Neural cell (in vitro differentiated cells): ENCODE data around the gene TXK. TPM values are rescaled to one million over a fixed set of nuclear protein-coding genes. Genes with fewer than 3 reads are reported as not detected.

Experiments
- H2AFZ ChIP-seq: fragments of 200-600, 300-800 bp; sonication (generic), shearing (Covaris generic); 2 replicates; pipeline ENCODE4 v1.6.0; 2014; ENCODE audit warnings: low read depth, mild to moderate bottlenecking, antibody characterized with exemption, low read length, moderate library complexity
- H3F3A ChIP-seq: fragments of 200-600 bp; shearing (Covaris generic); 2 replicates; pipeline ENCODE4 v1.6.1; 2016; ENCODE audit warnings: mild to moderate bottlenecking, moderate library complexity, mixed read lengths, antibody characterized with exemption, low read length; ENCODE audit not compliant: insufficient read depth, poor library complexity, severe bottlenecking
- H3K27ac ChIP-seq: fragments of 200-600, 300-800 bp; sonication (generic), shearing (Covaris generic); 2 replicates; pipeline ENCODE4 v1.5.1; 2014; ENCODE audit warnings: mild to moderate bottlenecking, low read length, moderate library complexity
- H3K27me3 ChIP-seq: fragments of 300-800, 200-600 bp; sonication (generic), shearing (Covaris generic); 2 replicates; pipeline ENCODE4 v1.6.0; 2014; ENCODE audit warnings: mild to moderate bottlenecking, low read depth, low read length, moderate library complexity; ENCODE audit not compliant: insufficient read depth
- H3K36me3 ChIP-seq: fragments of 300-800, 200-600 bp; sonication (generic), shearing (Covaris generic); 2 replicates; pipeline ENCODE4 v1.5.1; 2014; ENCODE audit warnings: mild to moderate bottlenecking, antibody characterized with exemption, low read length, moderate library complexity; ENCODE audit not compliant: insufficient read depth
- H3K4me2 ChIP-seq: fragments of 300-800, 200-600 bp; sonication (generic), shearing (Covaris generic); 2 replicates; pipeline ENCODE4 v1.6.0; 2014; ENCODE audit warnings: mild to moderate bottlenecking, low read length
- H3K4me3 ChIP-seq: fragments of 300-800, 200-600 bp; sonication (generic), shearing (Covaris generic); 2 replicates; pipeline ENCODE4 v1.5.1; 2014; ENCODE audit warnings: mild to moderate bottlenecking, low read length, moderate library complexity
- H3K79me2 ChIP-seq: fragments of 200-600 bp; shearing (Covaris generic); replicated peaks from 2 replicates; pipeline ENCODE4 v1.6.0; 2014; ENCODE audit warnings: mild to moderate bottlenecking, low read length, moderate library complexity; ENCODE audit not compliant: insufficient read depth
- H3K9ac ChIP-seq: fragments of 300-800, 200-600 bp; sonication (generic), shearing (Covaris generic); 2 replicates; pipeline ENCODE4 v1.6.1; 2016; ENCODE audit warnings: mild to moderate bottlenecking, low read length, mixed read lengths
- H3K9me2 ChIP-seq: fragments of 200-600 bp; shearing (Covaris generic); 2 replicates; pipeline ENCODE4 v1.6.1; 2016; ENCODE audit warnings: mild to moderate bottlenecking, low read length, mixed read lengths; ENCODE audit not compliant: insufficient read depth
- H3K9me3 ChIP-seq: fragments of 200-600, 300-800 bp; sonication (generic), shearing (Covaris generic); 2 replicates; pipeline ENCODE4 v1.6.1; 2016; ENCODE audit warnings: mild to moderate bottlenecking, mixed run types, low read length, moderate library complexity, mixed read lengths
- H4K20me1 ChIP-seq: fragments of 200-600 bp; shearing (Covaris generic); 2 replicates; pipeline ENCODE4 v1.6.1; 2016; ENCODE audit warnings: mild to moderate bottlenecking, mixed run types; ENCODE audit not compliant: insufficient read depth
- EP300 ChIP-seq: fragments of 450-650 bp; conservative IDR thresholded peaks from 2 replicates; pipeline ENCODE4 v1.6.1; 2014; ENCODE audit warnings: antibody characterized with exemption, mild to moderate bottlenecking, moderate library complexity; ENCODE audit not compliant: poor library complexity, severe bottlenecking
- EZH2 ChIP-seq: fragments of 200-600, 300-800 bp; shearing (Covaris generic), sonication (generic); IDR thresholded peaks from 2 replicates; pipeline ENCODE4 v1.6.1; 2014; ENCODE audit warnings: antibody characterized with exemption, low read length, borderline replicate concordance, mild to moderate bottlenecking; ENCODE audit not compliant: insufficient read depth, poor library complexity, severe bottlenecking
- MXI1 ChIP-seq: fragments of 450-650 bp; conservative IDR thresholded peaks from 2 replicates; pipeline ENCODE4 v1.6.1; 2014; ENCODE audit warnings: antibody characterized with exemption, mild to moderate bottlenecking; ENCODE audit not compliant: poor library complexity, severe bottlenecking
- POLR2AphosphoS5 ChIP-seq: IDR thresholded peaks from 2 replicates; pipeline ENCODE4 v1.6.1; 2012
- RAD21 ChIP-seq: fragments of 450-650 bp; conservative IDR thresholded peaks from 2 replicates; pipeline ENCODE4 v1.6.1; 2014; ENCODE audit warnings: antibody characterized with exemption, mild to moderate bottlenecking, moderate library complexity
- SMC3 ChIP-seq: fragments of 450-650 bp; conservative IDR thresholded peaks from 2 replicates; pipeline ENCODE4 v1.6.1; 2014; ENCODE audit warnings: antibody characterized with exemption, mild to moderate bottlenecking, moderate library complexity; ENCODE audit not compliant: poor library complexity
- TAF1 ChIP-seq: IDR thresholded peaks from 2 replicates; pipeline ENCODE4 v1.6.1; 2012; ENCODE audit warnings: low read depth
- polyA plus RNA-seq: library from polyadenylated mRNA; depleted of rRNA; stranded (reverse); fragments of >200 nt; gene quantifications from 2 replicates; pipeline ENCODE4 v1.2.3, GENCODE V29; 2014
- TF ChIP-seq, protein P1 (sequence below): IDR thresholded peaks from 2 replicates; pipeline ENCODE4 v1.6.1; 2012; ENCODE audit warnings: borderline replicate concordance
- TF ChIP-seq, protein P2 (sequence below): fragments of 450-650 bp; IDR thresholded peaks from 2 replicates; pipeline ENCODE4 v1.5.1; 2014; ENCODE audit warnings: antibody characterized with exemption, mild to moderate bottlenecking, moderate library complexity; ENCODE audit not compliant: poor library complexity, severe bottlenecking

TXK gene
- polyA plus RNA-seq, 1 donor from 2014 or later: not detected

DNA sequence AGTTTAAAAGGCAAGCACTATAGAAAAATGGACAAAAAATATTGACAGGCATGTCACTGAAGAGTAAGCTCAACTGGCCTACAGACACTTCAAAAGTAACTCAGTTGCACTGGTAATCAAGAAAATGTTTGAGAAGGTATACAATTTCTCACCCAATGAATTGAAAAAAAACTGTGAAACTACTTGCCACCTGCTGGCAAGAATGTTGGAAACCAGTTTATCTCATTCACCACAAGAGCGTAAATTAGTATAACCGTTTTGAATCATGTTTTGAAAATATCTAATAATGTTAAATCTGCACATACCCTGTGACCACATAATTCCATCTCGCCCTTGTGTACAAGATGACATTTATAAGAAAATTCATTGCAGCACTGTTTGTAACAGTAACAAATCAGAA lies 31.7 kb downstream of the TXK start:
- Histone ChIP-seq H3K9me2 (no peaks in the 10 kb centered on the region), H3K9ac (no peak overlapping the region), H3F3A (no peaks in the 10 kb centered on the region), H3K79me2 (no peaks in the 10 kb centered on the region), H3K27me3 (no peaks in the 10 kb centered on the region), H3K4me3 (no peak overlapping the region), H3K4me2 (no peak overlapping the region), H2AFZ (no peak overlapping the region), H3K27ac (no peak overlapping the region), H3K36me3 (no peaks in the 10 kb centered on the region), H3K9me3 (no peaks in the 10 kb centered on the region), H4K20me1 (no peaks in the 10 kb centered on the region)
- no peak for TF ChIP-seq RAD21
- no peak for TF ChIP-seq POLR2AphosphoS5
- TF ChIP-seq MXI1: no peak
- no peak for TF ChIP-seq SMC3
- TF ChIP-seq, protein P1, sequence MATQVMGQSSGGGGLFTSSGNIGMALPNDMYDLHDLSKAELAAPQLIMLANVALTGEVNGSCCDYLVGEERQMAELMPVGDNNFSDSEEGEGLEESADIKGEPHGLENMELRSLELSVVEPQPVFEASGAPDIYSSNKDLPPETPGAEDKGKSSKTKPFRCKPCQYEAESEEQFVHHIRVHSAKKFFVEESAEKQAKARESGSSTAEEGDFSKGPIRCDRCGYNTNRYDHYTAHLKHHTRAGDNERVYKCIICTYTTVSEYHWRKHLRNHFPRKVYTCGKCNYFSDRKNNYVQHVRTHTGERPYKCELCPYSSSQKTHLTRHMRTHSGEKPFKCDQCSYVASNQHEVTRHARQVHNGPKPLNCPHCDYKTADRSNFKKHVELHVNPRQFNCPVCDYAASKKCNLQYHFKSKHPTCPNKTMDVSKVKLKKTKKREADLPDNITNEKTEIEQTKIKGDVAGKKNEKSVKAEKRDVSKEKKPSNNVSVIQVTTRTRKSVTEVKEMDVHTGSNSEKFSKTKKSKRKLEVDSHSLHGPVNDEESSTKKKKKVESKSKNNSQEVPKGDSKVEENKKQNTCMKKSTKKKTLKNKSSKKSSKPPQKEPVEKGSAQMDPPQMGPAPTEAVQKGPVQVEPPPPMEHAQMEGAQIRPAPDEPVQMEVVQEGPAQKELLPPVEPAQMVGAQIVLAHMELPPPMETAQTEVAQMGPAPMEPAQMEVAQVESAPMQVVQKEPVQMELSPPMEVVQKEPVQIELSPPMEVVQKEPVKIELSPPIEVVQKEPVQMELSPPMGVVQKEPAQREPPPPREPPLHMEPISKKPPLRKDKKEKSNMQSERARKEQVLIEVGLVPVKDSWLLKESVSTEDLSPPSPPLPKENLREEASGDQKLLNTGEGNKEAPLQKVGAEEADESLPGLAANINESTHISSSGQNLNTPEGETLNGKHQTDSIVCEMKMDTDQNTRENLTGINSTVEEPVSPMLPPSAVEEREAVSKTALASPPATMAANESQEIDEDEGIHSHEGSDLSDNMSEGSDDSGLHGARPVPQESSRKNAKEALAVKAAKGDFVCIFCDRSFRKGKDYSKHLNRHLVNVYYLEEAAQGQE: no peak
- TF ChIP-seq, protein P2, sequence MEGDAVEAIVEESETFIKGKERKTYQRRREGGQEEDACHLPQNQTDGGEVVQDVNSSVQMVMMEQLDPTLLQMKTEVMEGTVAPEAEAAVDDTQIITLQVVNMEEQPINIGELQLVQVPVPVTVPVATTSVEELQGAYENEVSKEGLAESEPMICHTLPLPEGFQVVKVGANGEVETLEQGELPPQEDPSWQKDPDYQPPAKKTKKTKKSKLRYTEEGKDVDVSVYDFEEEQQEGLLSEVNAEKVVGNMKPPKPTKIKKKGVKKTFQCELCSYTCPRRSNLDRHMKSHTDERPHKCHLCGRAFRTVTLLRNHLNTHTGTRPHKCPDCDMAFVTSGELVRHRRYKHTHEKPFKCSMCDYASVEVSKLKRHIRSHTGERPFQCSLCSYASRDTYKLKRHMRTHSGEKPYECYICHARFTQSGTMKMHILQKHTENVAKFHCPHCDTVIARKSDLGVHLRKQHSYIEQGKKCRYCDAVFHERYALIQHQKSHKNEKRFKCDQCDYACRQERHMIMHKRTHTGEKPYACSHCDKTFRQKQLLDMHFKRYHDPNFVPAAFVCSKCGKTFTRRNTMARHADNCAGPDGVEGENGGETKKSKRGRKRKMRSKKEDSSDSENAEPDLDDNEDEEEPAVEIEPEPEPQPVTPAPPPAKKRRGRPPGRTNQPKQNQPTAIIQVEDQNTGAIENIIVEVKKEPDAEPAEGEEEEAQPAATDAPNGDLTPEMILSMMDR: no peak
- TF ChIP-seq EP300: no peak
- no peak for TF ChIP-seq TAF1
- TF ChIP-seq EZH2: no peak

DNA sequence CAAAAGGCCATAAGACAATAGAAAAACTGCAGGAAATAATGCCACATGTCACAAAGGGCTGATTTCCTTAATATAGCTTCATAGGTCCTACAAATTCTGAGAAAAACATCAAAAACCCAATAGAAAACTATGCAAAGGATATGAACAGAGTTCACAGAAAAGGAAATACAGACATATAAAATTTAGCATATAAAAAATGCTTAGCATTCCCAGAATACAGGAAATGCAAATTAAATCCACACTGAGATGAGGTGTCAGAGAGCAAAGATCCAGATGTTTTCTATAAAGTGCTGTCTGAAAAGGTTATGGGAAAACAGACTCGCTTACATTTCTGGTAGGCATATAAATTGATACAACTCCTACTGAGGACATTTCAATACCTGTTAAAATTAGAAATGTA lies 33.8 kb downstream of the TXK start:
- H3K9me2 ChIP-seq: no peaks in the 10 kb centered on the region

More for the DNA sequence above, 33.8 kb downstream of the TXK start:
- H3F3A ChIP-seq: no peaks in the 10 kb centered on the region
- H3K27ac ChIP-seq: no peak overlapping the region
- H3K79me2 ChIP-seq: no peaks in the 10 kb centered on the region
- no peaks in the 10 kb centered on the region for H3K9me3 ChIP-seq
- H3K4me3 ChIP-seq: no peak overlapping the region
- H3K9ac ChIP-seq: no peak overlapping the region
- no peaks in the 10 kb centered on the region for H3K27me3 ChIP-seq
- TF ChIP-seq EZH2 (no peak), TAF1 (no peak), RAD21 (no peak), MXI1 (no peak), EP300 (no peak), SMC3 (no peak)
- H3K4me2 ChIP-seq: no peak overlapping the region
- no peak overlapping the region for H2AFZ ChIP-seq
- no peaks in the 10 kb centered on the region for H4K20me1 ChIP-seq
- H3K36me3 ChIP-seq: no peaks in the 10 kb centered on the region
